Activated T-cell treated with anti-CD3 and anti-CD28 coated beads for 4 hours (primary cell): ENCODE measurements around the gene PPARA.
A peak's percentile ranks its signal among the peaks of the same experiment; 100 is the strongest.

ENCODE experiments used
- DNase-seq: peaks from one replicate; pipeline ENCODE4 v3.0.0-alpha.2; 2020

The PPARA gene

DNA sequence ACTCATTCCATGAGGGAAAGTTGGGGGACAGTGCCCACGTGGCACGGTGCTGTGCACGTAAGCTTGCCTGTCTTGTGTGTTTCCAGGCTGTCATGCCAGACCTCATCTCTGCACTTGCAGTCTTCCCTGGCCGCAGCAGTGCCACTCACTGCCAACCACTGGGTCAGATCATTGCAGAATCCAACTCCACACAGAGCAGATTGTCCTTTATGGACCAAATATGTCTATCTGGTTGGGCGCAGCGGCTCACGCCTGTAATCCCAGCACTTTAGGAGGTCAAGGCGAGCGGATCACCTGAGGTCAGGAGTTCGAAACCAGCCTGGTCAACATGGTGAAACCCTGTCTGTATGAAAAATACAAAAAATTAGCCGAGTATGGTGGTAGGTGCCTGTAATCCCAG lies 4.4 kb upstream of the PPARA start:
- no peak for DNase-seq

DNA sequence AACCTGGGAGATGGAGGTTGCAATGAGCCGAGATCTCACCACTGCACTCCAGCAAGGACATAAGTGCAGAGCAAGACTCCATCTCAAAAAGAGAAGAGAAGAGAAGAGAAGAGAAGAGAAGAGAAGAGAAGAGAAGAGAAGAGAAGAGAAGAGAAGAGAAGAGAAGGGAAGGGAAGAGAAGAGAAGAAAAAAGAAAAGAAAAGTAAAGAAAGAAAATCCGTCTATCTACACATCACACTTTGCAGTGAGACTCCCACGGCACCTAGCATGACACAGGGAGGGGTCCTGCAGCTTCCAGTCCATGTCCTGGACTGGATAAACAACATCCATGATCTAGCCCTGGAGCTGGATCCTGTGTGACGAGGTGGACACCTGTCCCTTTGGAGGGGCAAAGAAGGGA lies 4.0 kb upstream of the PPARA start:
- no peak for DNase-seq

DNA sequence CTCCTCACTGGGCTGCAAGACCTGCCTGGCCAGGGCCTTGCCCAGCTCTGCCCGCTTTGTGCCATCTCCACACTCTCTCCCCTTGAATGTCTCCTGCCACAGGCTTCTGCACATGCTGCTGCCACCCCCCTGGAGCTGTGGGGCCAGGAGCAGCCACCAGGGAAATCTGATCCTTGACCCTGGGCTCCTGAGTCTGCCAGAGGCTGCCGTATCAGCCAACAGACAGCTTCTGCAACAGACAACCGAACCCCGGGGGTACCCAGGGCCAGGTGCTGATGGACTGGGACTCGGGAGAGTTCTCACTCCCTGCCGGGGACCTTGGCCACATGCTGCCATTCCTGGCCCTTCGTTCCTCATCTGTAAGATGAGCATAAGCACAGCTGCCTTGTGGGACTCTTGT lies 3.3 kb upstream of the PPARA start:
- no peak for DNase-seq

DNA sequence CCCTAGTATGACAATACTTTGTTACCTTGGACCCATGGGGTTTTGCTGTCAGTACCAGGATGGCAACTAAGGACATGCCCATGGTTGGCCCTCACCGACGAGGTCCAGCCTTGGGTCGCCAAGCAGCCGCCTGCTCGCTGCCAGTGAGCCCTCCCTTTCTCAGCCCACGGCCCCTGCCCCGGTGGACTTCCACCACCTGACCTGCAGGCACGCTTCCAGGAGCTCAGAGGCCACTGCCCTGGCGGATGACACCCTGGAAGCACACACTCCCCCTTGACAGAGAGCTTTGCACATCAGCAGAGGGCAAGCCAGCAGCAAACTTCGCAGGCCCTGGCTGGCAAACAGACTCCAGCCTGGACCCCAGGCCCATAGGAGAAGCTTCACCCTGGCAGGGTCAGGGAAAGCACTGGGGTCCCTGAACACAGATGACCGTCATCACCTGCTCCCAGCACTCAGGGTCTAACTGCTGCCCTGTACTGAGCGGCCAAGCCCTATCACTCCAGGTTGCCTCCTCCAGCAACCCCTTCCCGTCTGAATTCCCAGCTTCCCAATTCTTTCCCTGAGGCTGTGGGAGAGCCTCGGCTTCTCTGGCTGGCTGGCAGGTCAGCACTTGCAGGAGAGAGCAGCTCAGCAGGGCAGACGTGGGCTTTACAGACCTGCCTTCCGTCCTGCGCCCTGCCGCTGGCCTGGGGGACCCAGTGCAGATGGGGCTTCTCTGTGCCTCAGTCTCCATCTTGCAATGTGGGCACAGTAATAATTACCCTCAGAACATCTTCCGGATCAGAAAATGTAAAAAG lies 2.7 kb upstream of the PPARA start:
- DNase-seq = no peak

DNA sequence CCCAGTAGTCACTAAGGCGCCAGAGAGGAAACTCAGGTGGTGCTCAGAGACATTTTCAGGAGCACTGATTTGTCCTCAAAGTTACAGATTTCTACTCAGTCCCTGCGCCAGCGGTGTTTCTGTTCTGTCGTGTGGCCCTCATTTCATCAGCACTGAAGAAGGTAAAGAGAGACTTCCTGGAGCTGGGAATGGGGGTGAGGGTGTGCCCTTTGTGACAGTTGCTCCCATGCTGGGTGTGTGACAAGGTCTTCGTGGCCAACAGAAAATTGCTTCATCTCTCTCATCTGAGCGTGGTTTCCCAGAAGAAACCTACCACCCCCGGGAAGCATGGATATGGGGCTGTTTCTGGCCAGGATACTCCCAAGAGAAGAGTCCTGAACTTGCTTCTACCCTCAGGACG lies 2.0 kb upstream of the PPARA start:
- no peak for DNase-seq

DNA sequence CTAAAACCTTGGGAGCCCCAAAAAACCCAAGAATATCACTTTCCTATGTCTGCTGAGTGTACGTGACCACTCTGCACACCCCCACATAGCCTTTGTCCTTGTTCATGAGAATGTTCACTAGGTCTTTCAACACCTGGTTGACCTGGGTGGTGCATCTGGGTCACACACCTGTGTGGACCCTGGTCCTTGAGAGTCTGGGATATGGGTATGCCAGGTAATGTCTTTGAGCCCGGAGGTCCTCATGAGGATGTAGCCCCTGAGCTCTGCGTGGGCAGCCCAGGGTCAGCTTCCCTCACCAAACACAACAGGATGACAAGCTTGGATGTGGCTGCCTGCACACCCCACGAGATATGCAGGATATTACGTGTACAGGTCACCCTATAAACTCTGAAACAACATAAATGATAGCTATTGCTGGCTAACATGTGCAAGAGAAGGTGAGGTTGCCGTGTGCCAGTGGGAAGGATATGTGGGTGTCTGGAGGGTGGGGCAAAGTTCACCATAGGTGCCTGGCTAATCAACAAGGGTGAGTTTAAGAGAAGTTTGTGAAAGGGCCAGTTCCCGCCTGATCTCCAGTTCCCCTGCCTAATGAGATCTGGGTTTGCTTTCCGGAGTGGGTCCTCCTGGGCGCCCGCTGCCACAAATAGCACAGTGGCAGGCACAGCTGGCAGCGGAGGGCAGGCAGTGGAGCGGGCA lies 1.4 kb upstream of the PPARA start:
- DNase-seq = peak; percentile 19

DNA sequence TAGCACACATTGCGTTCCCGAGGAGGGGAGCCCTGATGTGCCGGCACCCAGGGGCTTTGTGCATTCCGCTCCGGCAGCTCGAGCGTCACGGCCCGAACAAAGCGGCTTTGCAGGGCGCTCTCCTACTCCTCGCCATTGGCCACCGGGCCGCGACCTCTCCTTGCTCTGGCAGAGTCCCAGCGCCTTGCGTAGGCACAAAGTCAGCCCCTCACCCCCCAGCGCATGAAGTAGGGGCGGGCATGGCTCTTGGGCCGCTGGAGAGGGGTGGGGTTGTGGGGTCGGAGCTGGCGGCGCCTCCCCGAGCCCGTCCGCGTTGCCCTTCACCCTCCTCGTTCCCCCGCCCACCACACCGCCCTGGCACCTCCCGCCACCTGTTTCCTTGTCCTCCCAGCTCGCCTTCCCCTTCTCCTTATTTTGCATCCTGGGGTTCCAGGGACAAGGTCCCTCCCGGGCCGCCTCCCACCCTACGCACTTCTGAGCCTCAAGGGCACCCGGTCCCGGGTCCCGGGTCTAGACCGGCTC lies 753 bp upstream of the PPARA start:
- peak; percentile 8 for DNase-seq

DNA sequence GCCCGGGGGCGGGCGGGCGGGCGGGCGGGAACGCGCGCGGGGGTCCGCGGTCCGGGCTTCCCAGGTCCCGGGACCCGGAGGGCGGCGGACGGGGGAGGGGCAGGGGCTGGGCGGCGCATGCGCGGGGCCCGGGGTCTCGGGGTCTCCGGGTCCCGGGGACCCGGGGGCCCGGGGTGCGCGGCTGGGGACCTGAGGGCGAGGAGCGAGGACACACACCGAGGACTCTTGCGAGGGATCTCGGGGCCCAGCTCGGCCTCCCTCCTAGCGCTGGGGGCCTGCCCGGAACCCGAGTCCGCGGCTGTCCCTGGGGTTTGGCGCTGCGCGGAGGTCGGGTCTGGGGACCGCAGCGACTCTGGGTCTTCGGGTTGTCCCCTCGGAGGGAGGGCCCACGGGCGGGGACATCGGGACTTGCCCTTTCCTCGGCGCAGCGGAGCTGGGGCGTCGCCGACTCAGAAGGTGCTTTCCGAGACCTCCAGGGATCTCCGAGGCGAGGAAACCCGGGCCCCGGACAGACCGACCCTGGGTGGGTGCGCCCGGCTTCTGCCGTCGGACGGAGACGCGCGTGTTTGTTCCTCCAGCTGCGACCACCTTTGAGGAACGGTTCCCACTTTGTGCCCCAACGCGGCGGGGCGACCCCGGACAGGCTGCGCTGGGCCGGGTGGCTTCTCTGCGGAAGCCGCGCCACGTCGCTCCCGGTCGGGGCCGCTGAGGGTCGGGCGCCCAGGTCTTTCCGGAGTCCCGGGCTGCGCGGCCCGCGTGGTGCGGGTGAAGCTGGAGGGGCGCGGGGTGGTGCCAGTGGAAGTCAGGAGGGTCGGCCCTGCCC lies 540 bp downstream of the PPARA start:
- peak; percentile 38 for DNase-seq

DNA sequence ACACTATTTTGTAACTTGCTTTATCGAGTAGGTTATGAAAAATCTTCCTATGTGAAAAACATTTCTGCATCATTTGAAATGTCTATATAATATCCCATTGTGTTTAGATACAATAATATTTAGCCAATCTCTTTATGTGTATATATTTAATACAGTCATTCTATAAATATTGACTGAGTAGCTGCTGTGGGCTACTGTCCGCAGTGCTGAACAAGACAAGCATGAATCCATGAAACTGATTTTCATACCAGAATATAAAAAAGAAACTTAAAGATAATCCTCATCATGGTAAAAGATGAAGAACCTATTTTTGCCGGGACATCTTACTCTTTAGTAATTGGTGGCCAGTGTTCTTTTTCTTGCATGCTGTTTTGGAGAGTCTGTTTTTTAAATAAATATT lies 3.6 kb downstream of the PPARA start:
- no peak for DNase-seq

DNA sequence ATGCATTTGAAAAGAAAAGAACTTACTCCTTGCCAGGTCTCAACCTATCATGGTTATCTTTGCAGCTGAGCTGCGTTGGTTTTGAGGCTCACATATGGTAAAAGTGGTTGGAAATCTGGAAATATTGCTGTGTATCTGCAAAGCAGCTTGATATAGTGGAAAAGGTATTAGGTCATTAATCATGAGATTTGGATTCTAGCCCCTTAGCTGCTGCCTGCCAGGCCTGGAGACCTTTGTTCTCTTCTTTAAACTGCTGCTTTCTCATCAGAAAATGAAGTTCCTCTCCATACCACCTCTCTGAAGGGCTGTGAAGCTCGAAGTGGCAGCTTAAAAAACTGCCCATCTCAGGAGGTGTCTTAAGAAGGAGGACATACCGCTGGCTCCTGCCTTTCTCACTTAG lies 5.7 kb downstream of the PPARA start:
- DNase-seq = no peak

DNA sequence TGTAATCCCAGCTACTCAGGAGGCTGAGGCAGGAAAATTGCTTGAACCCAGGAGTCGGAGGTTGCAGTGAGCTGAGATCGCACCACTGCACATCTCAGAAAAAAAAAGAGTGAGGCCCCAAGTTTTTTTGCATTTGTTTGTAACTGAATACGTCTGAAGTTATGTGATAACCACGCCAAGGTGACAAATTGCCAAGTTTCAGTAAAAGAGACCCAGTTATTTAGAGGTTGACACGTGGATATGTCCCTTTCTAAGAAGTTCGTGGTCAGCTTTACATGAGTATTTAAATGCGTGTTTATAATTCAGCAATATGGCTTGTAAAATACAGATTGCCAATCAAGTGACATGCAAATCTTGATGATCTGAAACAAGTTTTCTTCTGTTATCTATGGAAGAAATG lies 8.0 kb downstream of the PPARA start:
- DNase-seq = no peak

DNA sequence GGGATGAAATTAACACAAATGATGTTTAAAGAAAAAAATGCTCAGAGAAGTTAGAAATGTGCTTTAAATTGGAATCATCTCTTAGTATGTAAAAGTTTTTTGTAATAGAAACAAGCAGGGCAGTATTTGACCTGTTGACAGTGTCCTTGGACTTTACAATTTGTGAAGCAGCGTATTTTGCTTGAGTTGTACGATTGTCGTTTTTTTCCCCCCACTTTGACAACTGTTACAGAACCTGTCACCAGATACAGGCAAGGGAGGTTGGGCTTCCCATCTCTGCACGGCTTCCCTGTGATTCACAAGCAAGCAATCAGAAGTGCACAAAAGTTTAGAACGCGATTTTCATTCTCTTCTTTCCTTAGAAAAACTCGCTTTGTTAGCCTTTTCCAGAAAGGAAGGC lies 8.9 kb downstream of the PPARA start:
- DNase-seq = no peak

DNA sequence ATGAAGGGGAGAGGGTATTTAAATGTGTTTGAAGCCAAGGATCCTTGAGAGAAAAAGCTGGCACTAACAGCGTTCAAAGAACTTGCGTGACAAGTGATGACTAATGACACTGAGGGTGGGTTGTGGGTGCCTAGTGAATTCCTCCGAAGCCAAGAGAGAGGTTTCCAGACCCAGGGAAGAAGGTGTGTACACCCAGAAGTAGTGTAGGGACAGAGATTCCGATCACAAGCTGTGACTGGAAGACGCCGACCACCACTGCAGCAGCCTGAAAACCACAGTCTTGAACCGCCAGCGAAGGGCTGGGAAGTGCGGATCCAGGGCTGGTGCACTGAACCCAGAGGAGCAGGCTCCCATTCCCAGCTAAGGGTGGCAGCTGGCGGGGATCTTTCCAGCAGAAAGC lies 9.5 kb downstream of the PPARA start:
- DNase-seq = no peak

DNA sequence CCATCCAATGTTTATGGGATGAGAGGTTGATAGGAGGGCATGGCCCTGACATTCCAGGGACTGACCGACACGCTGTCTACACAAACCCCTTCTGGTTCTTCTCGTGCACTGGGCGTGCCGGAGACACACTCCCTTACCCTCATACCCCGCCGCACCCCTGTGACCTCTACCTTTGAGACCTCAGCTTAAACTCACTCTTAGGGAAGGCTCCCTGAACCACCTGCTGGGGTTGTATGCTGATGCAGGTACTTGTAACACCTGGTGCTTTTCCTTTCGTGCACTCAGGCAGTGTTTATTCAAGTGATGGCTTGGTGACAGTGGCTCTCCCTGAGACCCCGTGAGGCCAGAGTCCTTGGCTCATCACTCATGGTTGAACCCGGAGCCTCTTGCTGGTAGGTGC lies 12.0 kb downstream of the PPARA start:
- no peak for DNase-seq

DNA sequence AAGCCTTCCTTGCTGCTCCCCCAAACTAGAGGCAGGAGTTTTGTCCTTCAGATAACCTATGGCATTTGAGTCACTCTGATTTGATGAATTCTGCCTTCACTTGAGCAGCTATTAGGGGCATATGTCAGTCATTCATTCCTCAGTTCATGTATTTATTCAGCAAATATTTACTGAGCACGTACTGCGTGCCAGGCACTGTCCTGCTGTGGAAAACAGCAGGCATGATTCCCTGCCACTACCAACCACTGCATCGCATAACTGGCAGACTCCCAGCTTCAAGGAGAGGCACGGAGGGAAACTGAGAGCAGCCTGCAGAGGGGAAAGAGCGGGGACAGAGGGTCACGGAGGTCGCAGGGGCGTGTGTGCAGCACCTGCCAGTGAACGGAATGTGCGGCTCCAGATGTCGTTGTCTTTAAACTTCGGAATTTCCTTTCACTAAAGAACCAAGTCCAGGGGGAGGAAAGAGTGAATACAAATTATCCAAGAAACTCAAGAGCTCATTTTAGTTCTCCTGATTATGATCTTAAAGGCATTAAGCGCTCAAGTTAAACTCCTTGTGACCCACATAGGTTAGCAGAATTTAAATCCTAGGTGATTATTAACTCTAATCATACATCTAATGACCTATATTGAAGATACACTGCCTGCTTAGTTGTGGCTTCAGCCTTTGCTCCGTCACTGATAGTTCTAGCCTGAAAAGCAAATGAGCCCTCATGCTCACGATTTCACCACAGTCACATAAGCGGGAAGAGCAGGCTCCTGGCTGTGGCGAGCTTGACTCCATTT lies 12.6 kb downstream of the PPARA start:
- DNase-seq = no peak

DNA sequence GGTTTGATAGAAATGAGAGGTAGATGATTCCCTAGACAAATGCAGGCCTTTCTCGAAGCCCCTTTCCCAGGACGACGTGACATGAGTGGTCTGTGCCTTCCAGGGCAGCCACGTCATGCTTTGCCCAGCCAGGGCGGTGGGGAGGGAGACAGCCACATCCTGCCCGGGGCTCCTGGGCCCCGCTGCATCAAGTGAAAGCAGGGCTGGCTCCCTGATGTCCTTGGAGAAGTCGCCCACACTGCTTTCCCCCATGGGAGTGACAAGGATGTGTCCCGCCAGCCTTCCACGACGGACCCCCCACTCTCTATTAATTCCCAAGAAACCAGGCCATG lies 13.2 kb downstream of the PPARA start:
- DNase-seq = no peak

DNA sequence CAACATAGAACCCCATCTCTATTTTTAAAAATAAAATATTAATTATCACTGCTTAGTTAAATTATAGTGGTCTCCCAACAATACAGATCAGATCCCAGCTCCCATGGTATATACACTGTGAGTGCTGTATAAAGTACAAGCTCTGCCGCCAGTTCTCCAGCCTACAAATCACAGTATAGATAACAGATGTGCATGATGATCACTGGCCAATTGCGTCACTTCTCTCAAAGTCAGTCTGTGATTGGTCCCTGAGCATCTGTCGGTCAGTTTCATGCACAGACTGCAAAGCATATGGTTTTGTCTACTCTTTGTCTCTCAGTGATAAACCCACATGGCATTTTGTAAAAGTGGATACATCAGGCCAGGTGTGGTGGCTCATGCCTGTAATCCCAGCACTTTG lies 15.7 kb downstream of the PPARA start:
- no peak for DNase-seq

DNA sequence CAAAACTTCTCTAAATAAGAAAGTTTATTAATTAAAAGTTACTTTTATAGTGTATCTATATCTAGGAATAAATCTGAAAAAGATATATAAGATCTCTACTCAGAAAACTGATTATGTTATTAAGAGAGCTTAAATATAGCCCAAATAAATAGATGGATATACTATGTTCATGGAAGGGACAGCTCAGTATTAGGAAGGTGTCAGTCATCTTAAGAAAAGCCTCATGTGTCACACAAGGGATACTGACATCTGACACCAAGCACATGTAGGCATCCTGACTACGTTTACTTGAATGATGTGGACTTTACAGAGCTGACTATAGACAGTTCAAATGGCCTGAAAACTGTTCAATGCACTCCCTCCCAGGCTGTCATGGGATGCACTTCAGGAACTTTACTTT lies 19.3 kb downstream of the PPARA start:
- DNase-seq = no peak

DNA sequence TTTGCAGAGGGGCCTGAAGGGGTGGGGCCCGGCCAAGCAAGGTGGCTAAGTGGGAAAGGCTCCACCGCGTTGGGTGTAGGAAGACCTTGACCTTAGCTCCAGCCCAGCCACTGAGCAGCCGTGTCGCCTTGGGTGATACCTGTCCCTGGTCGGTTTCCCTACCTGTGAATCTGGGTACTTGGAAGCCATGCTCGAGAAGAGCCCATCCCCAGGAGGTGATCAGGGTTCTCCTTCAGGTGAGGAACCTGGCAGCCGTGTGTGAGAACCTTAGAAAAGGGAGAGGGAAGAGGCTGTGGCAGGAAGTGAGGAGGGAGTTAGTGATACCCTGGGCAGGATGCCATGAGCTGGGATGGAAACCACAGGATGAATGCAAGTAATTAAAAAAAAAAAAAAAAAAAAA lies 21.6 kb downstream of the PPARA start:
- no peak for DNase-seq

DNA sequence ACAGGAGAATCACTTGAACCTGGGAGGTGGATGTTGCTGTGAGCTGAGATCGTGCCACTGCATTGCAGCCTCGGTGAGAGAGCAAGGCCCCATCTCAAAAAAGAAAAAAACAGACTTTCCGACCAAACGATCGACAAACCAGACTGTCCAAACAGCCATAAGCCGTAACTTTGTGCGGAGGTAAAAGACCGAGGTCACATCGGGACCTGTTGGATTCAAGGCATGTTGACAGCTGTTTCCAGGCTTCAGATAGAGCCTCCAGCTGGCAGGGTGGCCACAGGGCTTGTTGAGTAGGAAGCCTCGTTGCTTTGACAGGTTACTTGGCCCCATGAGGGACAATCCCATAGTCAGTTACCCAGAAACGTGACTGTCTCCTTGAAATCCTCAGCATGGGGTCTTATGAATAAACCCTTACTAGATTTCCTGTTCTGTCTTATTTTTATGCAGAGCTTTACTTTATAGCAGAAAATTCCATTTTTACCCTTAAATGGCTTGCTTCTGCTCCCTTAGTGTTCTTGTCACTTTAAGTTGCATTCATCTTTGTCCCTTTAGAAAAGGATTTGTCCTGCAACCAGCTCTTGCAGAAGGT lies 22.3 kb downstream of the PPARA start:
- DNase-seq = no peak

DNA sequence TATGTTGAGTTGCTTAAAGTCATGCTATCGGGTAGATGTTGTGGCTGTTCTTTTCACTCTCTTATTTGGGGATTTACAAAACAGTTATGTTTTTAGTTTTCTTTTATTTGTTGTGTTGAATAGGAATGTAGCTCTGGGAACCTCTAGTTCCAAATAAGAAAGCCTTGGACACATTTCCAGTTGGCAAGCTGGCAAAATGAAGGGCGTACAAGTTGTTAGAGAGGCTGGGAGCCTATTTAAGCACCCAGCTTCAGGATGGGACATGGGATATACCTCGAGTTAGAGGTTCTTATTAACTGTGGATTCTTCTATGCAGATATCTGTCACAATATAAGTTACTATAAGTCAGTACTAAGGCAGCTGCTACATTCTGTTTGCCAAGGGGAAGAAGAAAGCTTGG lies 22.8 kb downstream of the PPARA start:
- no peak for DNase-seq

DNA sequence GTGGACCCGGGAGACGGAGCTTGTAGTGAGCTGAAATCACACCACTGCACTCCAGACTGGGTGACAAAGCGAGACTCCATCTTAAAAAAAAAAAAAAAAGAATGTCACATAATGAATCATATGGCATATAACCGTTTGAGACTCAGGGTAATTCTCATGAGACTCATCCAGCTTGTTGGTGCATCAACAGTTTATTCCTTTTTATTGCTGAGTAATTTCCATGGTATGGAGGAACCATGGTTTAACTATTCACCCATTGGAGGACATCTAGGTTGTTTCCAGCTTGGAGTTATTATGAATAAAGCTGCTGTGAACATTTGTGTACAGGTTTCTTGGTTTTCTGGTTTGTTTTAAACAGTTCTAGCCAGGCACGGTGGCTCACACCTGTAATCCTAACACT lies 25.3 kb downstream of the PPARA start:
- no peak for DNase-seq
